Vagina (tissue), 2 donors: Measurements from ENCODE around the gene MMUT.
"Not testable (repeated sequence)": the region's sequence is repeated elsewhere in the genome, so short reads cannot be mapped to it uniquely, and the experiment has no call there.

ENCODE experiments used
- POLR2A ChIP-seq, 2 donors: fragments of 450-650 bp; IDR thresholded peaks; one replicate each; pipeline ENCODE4 v1.6.1; 2017; ENCODE audit warnings: antibody characterized with exemption in 2 of 2, mild to moderate bottlenecking in 2 of 2, moderate library complexity in 2 of 2
- POLR2AphosphoS5 ChIP-seq, 2 donors: sonication (generic); formaldehyde crosslinking; IDR thresholded peaks; one replicate each; pipeline ENCODE4 v1.9.0; 2017; ENCODE audit warnings: antibody characterized with exemption in 2 of 2, mild to moderate bottlenecking in 2 of 2, low read depth in 1 of 2; ENCODE audit not compliant: insufficient read depth in 1 of 2
- TF ChIP-seq, protein P1 (sequence below), 3 experiments: fragments of 450-650 bp in 2 of 3; fragments of 200-600 bp in 1 of 3; sonication (generic) in 1 of 3; IDR thresholded peaks; one replicate each; pipeline ENCODE4 v1.5.1; 2017 to 2019; ENCODE audit warnings: antibody characterized with exemption in 3 of 3, mild to moderate bottlenecking in 2 of 3, moderate library complexity in 2 of 3

DNA sequence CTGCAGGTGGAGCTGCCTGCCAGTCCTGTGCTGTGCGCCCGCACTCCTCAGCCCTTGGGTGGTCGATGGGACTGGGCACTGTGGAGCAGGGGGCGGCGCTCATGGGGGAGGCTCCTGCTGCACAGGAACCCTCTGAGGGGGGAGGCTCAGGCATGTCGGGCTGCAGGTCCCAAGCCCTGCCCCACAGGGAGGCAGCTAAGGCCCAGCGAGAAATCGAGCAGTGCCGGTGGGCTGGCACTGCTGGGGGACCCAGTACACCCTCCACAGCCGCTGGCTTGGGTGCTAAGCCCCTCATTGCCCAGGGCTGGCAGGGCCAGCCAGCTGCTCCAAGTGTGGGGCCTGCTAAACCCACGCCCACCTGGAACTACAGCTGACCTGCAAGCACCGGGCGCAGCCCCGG is 20.3 kb upstream of the MMUT start:
- not testable (repeated sequence) for TF ChIP-seq POLR2AphosphoS5 (IDR thresholded peaks at IDR 0.05; ENCODE audit: insufficient read depth in 1 of 2, low read depth in 1 of 2); POLR2A (IDR thresholded peaks at IDR 0.05)
- TF ChIP-seq, protein P1, sequence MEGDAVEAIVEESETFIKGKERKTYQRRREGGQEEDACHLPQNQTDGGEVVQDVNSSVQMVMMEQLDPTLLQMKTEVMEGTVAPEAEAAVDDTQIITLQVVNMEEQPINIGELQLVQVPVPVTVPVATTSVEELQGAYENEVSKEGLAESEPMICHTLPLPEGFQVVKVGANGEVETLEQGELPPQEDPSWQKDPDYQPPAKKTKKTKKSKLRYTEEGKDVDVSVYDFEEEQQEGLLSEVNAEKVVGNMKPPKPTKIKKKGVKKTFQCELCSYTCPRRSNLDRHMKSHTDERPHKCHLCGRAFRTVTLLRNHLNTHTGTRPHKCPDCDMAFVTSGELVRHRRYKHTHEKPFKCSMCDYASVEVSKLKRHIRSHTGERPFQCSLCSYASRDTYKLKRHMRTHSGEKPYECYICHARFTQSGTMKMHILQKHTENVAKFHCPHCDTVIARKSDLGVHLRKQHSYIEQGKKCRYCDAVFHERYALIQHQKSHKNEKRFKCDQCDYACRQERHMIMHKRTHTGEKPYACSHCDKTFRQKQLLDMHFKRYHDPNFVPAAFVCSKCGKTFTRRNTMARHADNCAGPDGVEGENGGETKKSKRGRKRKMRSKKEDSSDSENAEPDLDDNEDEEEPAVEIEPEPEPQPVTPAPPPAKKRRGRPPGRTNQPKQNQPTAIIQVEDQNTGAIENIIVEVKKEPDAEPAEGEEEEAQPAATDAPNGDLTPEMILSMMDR (IDR thresholded peaks at IDR 0.05) = not testable (repeated sequence)
